Inflammatory macrophage treated with lipopolysaccharide for 1 hour (primary cell): Measurements from ENCODE around the gene LRP10.

Experiments used
- DNase-seq, 2 donors: peaks; one replicate each; pipeline ENCODE4 v3.0.0-alpha.2; 2020 to 2022

LRP10 gene

DNA sequence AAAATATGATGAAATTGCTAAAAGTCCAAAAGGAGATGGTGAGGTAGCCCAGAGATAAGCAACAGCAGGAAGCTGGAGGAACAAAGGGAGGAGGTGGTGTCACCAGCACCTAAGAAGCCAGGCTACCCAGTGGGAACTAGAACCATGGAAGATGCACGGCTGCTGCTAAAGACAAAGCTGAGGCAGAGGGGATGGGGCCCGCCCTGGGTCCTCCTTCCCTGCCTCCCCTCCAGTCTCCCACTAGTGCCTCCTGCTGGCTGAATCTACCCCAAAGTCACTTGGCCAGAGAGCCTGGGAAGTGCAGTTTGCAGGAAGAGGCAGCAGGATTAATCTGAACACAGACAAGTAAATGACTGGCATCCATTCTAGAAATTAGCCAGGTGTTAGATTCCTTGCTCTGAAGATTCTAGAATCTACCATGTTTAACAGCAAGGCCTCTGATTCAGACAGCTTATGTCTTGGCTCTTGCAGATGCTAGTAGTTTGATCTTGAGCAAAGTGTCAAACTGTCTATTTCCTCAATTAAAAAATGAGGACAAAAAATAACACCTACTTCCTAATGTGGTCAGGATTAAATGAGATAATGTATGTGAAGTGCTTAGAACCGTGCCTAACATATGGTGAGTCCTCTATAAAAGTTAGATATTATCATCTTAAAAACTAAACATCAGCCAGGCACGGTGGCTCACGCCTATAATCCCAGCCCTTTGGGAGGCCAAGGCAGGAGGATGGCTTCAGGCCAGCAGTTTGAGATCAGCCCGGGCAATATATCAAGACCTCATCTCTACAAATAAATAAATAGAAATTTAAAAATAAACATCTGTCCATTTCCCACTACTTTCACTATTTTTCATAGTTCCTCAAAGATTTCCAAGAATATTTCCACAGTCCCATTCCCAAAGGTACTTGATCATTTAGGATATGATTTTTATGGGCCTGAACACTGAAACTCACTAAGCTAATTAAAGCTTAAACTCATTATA is 5.8 kb upstream of the LRP10 start:
- peak in 1 of 2 donors; percentile 40 for DNase-seq

DNA sequence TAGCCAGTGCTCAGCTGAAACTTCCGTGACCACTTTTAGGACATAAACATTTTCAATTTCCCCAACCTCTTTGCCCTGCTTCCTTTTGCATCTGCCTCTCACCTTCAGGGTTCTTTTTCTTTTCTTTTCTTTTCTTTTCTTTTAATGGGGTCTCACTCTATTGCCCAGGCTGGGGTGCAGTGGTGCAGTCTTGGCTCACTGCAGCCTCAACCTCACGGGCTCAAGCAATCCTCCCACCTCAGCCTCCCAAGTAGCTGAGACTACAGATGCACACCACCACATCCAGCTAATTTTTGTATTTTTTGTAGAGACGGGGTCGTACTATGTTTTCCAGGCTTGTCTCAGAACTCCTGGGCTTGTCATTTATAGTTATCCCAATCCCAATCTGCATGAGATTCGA is 4.7 kb upstream of the LRP10 start:
- DNase-seq = no peak

GRCh38 chr14:22870811-22871223 is 723 bp upstream of the LRP10 start:
- peak in 1 of 2 donors; percentile 52 for DNase-seq

GRCh38 chr14:22872033-22872832 is 693 bp downstream of the LRP10 start:
- DNase-seq = peak; percentile 59 to 91

DNA sequence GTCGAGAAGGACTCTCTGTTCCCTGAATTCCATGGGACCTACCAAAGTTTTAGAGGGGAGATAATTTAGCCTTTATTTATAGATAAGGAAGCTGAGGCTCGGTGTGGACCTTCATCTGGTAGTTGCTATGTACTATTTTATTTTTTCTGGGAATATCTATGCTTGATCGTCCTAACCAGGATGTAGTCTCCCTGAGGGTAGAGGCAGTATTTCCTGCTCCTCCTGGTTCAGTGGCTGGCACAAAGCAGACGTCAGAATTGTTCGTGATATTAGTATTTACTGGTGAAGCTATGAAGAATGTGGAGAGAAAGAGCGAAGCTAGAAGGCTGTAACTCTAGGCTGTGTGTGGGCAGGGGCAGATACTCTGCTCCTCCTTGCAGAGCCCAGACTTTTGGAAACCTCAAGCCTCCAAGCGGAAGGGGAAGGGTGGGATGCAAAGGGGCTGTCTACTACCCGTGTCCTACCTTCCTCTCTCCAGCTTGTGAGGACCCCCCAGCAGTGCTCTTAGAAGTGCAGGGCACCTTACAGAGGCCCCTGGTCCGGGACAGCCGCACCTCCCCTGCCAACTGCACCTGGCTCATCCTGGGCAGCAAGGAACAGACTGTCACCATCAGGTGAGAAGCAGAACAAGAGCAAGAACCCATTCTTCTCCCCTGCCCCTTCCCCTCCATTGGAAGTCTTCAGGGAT is 1.4 kb downstream of the LRP10 start:
- DNase-seq = no peak

GRCh38 chr14:22875003-22875747 is 3.6 kb downstream of the LRP10 start:
- DNase-seq = no peak

GRCh38 chr14:22875748-22876319 is 4.3 kb downstream of the LRP10 start:
- no peak for DNase-seq

GRCh38 chr14:22877000-22877501 is 5.5 kb downstream of the LRP10 start:
- DNase-seq = no peak

- no peak for DNase-seq
Measured at GRCh38 chr14:22878271-22879246, 7.0 kb downstream of the LRP10 start.

- no peak for DNase-seq
Measured at GRCh38 chr14:22882064-22882463, 10.5 kb downstream of the LRP10 start.

GRCh38 chr14:22882529-22883172 is 11.1 kb downstream of the LRP10 start:
- no peak for DNase-seq

GRCh38 chr14:22883173-22883976 is 11.8 kb downstream of the LRP10 start, which contains the start of gene REM2:
Gene REM2, plus strand, starts transcription at chr14:22883222. Its CDS starts 66 bp downstream, at chr14:22883288.
- DNase-seq = no peak

- peak; percentile 31 to 72 for DNase-seq
Measured at GRCh38 chr14:22884076-22884737, 12.7 kb downstream of the LRP10 start.

- no peak for DNase-seq
Measured at GRCh38 chr14:22884738-22885523, 13.4 kb downstream of the LRP10 start.

GRCh38 chr14:22885975-22886374 is 14.4 kb downstream of the LRP10 start:
- DNase-seq = no peak

GRCh38 chr14:22886500-22887259 is 15.1 kb downstream of the LRP10 start:
- peak; percentile 23 for DNase-seq
